GM12865 (cell line): ENCODE results near the gene NYNRIN.

Experiments used
- DNase-seq: peaks from one replicate; pipeline ENCODE4 v3.0.0; 2010; ENCODE audit warnings: low read depth
- H3K4me3 ChIP-seq: 2 replicates; pipeline ENCODE4 v1.5.1; 2011; ENCODE audit warnings: mild to moderate bottlenecking, low read depth, low read length, control low read depth
- TF ChIP-seq, protein P1 (sequence below): IDR thresholded peaks from 2 replicates; pipeline ENCODE4 v1.5.1; 2011; ENCODE audit warnings: low read length, control low read depth, low read depth, inconsistent platforms; ENCODE audit not compliant: insufficient read depth; ENCODE audit errors: missing control alignments

Gene NYNRIN

DNA sequence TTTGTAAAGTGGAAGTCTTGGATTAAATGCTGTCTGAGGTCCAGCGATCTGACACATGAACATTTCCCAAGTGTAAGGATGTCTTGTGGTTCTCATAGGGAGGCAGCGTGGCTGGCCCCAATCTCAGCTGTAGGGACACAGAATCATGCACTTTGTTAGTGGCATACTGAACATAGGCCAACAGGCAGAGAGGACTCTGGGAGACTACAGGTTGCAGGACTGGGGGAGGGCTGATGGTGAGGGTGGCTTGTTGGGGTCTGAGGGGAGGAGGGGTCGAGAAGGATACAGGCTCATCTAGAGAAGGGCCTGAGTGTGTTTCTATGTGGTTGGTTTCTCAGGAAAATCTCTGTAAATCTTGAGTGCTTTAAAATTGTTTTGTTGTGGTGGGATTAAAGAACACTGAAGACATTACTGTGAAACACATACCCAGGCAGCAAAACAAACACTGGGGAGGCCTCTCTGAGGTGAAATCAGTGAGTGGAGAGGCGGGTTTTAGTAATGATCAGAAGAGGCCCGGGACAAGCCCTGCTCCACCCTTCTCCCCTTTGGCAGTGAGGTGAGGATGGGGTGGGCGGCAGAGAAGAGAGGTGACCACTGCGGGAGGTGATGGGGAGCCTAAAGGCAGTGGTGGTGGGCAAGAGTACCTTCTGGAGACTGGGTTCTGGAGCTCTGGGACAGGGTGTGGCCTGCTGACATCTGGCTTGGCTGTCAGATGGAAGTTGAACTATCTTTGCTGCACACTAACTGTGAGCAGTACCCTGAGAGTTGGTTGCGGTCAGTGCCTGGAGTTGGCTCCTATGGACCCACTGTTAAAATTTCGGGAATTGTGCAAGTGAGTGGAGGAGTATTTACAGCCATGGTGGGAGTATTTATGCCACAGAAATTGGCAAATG lies 3.3 kb downstream of the NYNRIN start:
- TF ChIP-seq, protein P1, sequence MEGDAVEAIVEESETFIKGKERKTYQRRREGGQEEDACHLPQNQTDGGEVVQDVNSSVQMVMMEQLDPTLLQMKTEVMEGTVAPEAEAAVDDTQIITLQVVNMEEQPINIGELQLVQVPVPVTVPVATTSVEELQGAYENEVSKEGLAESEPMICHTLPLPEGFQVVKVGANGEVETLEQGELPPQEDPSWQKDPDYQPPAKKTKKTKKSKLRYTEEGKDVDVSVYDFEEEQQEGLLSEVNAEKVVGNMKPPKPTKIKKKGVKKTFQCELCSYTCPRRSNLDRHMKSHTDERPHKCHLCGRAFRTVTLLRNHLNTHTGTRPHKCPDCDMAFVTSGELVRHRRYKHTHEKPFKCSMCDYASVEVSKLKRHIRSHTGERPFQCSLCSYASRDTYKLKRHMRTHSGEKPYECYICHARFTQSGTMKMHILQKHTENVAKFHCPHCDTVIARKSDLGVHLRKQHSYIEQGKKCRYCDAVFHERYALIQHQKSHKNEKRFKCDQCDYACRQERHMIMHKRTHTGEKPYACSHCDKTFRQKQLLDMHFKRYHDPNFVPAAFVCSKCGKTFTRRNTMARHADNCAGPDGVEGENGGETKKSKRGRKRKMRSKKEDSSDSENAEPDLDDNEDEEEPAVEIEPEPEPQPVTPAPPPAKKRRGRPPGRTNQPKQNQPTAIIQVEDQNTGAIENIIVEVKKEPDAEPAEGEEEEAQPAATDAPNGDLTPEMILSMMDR, result no peak
- no peak for DNase-seq
- H3K4me3 ChIP-seq, result no peak overlapping the region

DNA sequence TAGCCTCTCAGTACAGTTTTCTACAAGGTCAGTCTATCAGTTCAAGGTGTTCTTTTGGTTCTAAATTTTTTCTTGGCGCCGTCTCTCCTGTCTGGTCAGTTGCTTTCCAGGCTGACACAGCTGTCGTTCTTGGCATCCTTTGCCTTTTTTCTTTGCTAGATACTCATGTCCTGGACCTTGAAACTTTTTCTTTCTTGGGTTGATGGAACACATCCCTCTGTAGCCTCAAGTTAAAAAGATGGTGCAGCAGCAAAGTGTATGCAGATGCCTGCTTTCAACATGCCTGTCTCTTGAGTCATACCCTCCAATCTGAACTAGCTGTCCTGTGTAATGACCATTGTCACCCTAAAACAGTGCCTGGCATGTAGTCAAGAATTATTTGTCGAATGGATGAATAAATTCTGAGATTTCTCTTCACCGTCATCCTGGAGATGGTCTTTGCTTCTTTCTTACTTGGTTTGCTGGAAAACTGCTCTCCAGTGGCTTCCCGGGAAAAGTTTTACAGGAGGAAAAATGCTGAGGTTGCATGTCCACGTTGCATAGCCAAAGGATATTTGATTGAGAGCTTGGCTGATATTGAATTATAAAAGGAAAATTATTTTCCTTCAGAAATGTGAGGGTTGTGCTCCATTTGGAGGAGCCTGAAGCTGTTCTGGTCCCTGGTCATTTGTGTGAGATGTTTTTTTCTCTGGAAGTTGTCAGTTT lies 4.6 kb downstream of the NYNRIN start:
- no peak overlapping the region for H3K4me3 ChIP-seq
- TF ChIP-seq, protein P1, result no peak
- no peak for DNase-seq

DNA sequence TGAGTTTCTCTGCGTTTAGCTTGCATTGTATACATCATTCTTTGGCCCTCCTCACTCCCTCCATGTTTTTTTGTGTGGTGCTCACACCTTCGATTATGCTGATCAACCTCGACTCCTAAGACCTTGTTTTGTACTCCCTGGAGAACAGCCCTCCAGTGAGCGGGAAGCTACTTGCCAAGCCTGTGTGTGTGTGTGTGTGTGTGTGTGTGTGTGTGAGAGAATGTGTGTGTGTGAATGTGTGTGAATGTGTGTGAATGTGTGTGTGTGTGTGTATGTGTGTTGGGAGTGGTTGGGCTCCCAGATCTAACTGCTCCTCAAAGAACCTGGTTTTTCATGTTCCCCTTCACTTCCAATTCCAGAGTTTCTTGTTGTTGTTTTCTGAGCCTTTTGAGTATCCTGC lies 6.0 kb downstream of the NYNRIN start:
- no peak for DNase-seq
- TF ChIP-seq, protein P1, result no peak
- H3K4me3 ChIP-seq, result no peak overlapping the region

DNA sequence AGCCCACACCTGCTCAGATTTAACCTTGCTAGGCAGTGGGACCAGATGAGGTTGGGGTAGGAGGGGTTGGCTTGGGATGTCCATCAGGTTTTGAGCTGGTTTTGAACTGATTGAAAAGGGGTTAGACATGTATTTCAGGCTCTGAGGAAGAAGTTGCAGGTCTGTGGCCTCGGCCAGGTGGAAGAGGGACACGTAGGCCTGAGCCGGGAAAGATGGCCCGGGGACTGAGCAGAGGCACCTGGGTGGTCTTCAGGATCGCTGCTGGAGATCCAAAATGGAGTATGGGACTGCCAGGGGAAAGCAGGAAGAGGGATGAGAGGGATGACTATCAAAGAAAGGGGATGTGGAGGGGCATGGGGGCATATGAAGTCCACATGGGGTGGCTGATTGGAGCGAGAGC lies 7.6 kb downstream of the NYNRIN start:
- TF ChIP-seq, protein P1, result no peak
- H3K4me3 ChIP-seq, result no peak overlapping the region
- no peak for DNase-seq

DNA sequence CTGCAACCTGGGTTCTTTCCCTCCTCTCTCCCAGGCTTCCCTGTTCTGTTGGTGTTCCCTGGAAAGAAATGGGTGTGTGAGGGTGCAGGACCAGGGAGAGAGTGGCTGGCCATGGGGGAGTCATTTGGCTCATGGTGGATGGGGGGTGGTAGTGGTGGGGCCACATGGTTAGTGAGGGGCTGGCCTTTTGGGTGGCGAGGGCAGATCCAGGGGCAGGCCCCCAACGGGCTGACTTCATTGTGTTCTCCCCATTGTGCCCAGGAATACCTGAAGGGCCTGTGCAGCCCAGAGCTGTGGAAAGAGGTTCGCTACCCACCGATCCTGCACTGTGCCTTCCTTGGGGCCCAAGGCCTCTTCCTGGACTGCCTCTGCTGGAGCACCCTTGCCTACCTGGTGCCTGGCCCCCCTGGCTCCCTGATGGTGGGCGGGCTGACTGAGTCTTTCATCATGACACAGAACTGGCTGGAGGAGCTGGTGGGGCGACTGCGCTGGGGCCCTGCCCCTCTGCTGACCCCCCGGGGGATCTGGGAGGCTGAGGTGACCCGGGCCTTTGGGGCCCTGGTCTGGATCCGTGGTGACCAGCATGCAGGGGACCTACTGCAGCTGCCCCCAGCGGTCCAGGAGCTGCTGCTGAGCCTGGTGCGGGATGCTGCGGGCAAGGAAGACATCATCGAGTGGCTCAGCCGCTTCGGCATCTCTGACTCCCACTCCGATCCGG lies 9.0 kb downstream of the NYNRIN start:
- H3K4me3 ChIP-seq, result no peak overlapping the region
- TF ChIP-seq, protein P1, result no peak
- DNase-seq, result no peak

DNA sequence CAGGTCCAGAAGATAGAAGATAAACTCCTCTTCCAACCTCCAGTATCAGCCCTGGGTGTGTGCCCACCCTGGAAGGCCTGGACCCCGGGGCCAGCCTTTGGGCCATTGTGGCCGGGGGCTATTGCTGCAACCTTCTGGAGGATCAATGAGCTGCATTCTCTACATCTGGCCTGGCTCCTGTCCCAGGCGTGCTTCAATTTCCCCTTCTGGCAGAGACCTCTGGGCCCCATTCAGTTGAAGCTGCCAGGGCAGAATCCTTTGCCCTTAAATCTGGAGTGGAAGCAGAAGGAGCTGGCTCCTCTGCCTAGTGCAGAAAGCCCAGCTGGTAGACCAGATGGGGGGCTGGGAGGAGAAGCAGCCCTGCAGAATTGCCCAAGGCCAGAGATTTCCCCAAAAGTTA lies 10.0 kb downstream of the NYNRIN start:
- no peak overlapping the region for H3K4me3 ChIP-seq
- DNase-seq, result no peak
- TF ChIP-seq, protein P1, result no peak
